Stimulated activated CD4-positive, alpha-beta T cell treated with anti-CD3 and anti-CD28 coated beads, Interleukin-15, amount 100 ng/mL, for 1 hour (primary cell): ENCODE results near the gene LPIN2.
"Not testable (repeated sequence)": the region's sequence is repeated elsewhere in the genome, so short reads cannot be mapped to it uniquely, and the experiment has no call there.

Source experiments
- DNase-seq, 2 donors: peaks; one replicate each; pipeline ENCODE4 v3.0.0-alpha.2; 2020; ENCODE audit warnings: low read depth in 1 of 2, low spot score in 1 of 2

LPIN2 gene

DNA sequence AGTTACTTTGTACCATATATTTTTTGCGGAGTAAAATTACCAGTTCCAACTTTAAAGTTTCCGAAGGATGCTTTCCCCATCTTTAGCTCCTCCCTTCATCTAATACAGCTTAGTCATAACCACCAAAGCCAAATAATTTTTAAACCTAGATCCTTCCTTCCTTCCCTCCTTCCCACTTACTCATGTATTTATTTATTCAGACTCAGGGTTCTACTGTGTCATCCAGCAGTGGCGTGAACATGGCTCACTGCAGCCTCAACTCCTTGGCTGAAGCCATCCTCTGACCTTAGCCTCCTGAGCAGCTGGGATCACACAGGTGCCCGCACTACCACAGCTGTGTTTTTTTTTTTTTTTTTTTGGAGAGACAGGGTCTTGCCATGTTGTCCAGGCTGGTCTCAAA lies 4.4 kb downstream of the LPIN2 start:
- no peak for DNase-seq

DNA sequence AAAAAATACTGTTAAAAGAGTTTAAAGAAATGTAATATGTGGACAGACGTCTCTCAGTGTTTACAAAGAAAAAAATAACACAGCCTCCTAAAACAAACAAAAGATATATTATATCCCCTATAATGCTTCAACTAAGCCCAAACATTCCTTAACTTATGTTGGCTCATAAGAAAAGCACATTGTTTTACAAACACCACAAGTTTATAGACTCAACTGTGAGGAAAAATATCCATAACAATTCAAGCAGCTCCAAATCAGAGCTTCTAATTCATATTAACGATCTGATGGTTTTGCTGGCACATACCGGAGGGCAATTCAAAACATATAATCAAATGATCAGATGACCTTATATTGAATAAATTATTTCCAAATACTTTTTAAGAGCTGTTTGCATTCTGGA lies 5.5 kb downstream of the LPIN2 start:
- DNase-seq: no peak

DNA sequence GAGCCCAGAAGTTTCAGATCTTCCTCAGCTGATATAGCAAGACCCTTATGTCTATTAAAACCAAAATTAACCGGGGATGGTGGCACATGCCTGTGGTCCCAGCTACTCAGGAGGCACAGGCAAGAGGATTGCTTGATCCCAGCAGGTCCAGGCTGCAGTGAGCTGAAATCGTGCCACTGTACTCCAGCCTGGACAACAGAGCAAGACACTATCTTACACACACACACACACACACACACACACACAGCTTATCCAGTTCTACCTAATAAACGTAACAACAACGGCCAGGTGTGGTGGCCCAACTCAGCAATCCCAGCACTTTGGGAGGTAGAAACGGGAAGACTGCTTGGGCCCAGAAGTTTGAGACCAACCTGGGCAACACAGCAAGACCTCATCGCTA lies 7.5 kb downstream of the LPIN2 start:
- DNase-seq: no peak

DNA sequence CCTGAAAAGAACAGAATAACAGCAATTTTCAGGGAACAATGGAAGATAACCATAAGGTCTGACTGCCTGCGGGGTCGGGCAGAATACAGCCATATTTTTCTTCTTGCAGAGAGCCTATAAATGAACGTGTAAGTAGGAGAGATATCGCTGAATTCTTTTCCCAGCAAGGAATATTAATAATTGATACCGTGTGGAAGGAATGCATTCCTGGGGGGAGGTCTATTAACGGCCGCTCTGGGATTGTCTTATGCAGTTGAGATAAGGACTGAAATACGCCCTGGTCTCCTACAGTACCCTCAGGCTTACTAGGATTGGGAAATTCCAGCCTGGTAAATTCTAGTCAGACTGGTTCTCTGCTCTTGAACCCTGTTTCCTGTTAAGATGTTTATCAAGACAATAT lies 9.2 kb downstream of the LPIN2 start:
- not testable (repeated sequence) for DNase-seq

DNA sequence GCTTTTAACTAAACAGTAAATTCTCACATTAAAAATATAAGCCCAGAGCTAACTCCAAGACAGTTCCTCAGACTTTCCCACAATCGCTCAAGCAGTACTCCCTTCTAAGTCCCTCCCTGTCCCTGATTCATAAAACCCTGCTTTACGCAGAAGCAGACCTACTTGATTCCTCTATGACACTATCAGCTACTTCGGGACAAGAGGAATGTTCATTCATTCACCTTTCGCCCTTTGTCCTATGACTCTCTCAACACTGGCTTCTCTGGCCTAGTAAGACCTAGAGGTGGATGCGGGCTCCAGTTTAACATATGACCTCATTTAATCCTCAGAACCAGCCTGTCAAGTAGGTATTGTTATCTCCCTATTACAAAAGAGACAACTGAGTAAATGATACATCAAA lies 10.2 kb downstream of the LPIN2 start:
- no peak for DNase-seq

DNA sequence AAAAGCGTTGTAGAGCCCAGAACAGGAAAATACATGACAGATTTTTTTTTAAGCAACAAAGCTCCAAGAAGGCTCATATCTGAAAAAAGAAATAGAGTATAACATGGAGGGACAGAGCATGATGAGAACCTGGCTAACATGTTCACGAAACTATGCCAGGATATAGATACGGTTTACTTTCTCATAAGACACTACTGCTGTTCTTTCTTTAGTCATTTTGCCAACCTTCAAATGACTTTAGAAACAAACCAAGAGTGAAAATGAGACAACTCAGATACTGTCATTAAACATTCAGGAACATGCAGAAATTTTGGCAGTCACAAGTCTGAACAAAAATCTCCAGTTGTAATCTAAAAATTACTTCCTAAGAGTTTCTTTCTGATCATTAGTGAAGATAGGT lies 14.3 kb downstream of the LPIN2 start:
- no peak for DNase-seq

DNA sequence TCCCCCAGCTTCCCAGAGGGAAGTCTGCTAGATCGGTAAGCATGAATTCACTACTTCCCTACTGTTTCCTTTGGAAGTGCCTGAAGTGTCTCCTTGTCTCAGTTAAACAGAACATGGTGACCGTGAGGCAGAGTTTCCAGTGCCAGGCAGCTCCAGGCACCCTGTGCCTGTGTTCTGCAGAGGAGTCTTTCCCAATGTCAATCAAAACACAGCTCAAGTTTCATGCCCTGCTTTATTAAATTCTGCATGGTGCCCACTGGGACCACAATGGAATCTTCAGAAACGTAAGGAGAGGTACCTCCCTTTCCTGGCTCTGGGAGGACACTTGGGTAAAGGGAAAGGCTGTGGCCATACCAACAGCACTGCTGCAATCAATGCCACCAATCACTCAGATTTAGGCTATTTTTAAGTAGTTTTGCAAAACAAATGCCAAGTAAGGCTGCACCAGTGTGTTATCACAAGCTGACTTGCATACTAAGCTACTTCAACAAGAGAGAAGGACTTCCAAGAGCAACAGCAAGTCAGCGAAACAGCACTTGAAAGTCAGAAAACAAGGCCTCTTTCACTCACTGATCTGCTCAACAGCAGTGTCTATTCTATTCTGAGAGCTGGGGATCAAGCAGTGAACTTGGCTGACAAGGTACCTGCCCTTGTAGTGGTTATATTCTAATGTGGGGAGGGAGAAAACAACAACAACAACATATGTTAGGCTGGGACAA lies 14.9 kb downstream of the LPIN2 start:
- no peak for DNase-seq

DNA sequence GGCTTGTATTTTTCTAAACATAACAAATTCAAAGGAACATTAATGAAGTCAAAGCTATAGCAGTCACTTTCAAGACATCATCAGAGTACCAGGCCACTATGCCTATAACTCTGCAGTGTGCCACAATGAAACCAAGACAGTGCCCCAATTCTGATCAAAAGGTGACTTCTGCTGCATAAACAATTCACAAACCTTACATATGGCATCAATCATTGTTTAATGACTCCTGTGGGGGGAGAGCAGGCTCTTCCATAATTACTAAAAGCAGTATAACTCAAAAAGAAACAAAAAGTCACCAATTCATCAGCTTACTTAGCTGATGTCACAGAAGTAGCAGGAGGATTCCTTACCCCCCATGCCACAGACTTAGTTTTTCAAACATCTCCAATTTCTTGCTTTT lies 15.5 kb downstream of the LPIN2 start:
- no peak for DNase-seq

DNA sequence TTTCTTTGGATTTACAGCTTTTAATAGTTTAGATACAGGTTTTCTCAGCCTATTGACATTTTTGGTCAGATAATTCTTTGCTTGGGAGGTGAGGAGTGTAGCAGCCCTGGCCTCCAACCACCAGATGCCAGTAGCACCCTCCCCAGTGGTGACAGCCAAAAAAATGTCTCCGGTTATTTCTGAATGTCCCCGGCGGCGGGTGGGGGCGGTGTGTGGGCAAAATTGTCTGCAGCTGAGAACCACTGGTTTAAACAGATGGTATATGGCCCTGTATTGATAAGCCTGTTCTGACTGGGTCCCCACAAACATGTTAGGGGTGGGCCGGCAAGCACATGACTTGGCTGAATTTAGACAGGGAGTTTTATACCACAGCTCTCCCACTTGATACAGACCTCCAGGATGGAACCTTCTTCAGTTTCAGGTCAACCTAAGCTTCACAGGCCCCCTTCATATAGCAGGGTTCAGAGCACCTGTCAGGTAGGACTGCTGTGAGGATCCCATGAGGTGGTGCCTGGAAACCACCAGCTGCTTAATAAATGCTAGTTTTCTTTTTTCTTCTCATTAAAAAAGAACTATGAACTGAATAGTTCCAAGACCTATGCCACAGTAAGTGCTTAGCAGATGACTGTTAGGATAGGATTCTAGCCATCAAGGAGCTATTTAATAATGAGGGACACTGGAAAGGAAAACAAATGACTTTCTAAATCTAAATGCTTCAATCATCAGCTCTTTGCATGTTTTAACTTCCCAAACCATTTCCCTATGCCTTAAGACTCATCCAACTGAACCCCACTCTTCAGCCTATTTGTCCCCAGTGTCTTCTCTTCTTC lies 18.1 kb downstream of the LPIN2 start:
- peak; percentile 47 to 60 for DNase-seq

DNA sequence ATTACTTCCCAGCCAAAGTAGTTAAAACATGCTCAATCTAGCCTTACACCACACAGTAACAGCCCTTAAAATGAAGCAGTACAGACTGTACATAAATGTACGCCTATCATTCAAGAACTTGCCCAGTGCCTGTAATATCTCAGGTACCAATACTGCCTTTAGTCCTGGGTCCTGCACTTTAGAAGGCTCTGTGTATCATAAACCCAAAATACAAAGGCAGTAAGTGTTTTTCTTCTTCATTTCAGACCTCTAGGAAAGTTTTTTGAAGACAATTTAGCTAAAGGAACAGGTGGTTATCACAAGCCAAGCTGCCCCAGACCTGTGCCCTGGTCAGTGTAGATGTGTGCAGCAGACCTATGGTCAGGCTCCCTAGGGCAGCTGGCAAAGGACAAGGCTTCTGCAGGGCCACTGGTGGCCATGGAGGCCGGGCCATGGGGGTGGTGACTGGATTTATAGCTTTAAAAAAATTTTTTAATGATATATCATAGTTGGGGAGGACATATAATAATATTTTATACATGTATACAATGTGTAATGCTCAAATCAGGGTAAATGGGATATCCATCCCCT lies 18.8 kb downstream of the LPIN2 start:
- no peak for DNase-seq

DNA sequence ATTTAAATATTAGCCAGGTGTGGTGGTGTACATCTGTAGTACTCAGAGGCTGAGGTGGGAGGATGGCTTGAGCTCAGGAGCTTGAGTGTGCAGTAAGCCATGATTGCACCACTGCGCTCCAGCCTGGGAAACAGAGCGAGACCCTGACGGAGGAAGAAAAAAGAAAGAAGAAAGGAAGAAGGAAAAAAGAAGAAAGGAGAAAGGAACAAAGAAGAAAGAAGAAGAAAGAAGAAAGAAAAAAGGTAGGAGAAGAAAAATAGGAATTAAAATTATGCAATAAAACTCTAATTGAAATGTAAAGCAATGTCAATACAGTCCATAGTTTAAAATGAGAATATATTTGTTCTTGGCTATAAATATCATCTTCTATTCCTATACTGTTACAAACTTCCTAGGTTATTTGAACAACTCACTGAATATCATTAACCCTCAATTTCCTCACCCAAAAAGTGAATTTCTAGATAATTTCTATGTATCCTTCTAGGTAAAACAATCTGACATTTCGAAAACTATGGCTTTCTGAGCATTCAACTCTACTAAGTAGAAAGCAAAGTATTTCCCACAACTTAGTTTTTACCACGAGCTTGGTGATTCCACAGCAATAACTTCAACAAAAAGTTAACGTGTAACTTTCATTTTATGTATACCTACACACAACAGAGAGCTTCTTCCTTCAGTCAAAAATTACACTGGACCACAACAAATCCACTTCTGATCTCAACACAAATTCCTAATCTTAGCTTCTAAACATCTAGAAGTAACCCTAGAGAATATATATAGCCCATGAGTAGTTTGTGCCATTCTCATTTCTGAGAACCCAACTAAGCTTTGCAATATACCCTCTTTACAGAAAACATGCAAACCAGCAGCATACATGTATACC lies 19.7 kb downstream of the LPIN2 start:
- no peak for DNase-seq

DNA sequence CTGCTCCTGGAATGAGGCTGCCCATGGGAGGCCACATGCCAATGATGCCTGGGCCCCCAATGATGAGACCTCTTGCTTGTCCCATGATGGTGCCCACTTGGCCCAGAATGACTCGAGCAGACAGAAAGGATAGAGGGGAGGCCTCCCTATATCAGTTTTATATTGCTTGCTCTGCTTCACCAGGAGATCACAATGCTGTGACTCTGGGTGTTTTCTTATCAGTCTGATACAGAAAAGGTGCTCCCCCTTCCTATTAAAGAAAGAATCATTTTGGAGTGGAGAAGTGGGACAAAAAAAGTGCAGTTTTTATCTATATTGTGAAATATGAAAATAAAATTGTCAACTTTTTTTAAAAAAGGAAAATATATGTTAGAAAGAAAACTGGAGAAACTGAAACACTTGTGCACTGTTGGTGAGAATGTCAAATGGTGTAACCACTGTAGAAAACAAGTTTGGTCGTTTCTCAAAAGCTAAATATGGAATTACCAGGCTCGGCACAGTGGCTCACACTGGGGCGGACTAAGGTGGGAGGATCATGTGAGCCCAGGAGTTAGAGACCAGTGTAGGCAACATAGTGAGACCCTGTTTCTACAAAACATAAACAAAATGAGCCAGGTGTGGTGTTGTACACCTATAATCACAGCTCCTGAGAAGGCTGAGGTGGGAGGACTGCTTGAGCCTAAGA lies 21.8 kb downstream of the LPIN2 start:
- no peak for DNase-seq

DNA sequence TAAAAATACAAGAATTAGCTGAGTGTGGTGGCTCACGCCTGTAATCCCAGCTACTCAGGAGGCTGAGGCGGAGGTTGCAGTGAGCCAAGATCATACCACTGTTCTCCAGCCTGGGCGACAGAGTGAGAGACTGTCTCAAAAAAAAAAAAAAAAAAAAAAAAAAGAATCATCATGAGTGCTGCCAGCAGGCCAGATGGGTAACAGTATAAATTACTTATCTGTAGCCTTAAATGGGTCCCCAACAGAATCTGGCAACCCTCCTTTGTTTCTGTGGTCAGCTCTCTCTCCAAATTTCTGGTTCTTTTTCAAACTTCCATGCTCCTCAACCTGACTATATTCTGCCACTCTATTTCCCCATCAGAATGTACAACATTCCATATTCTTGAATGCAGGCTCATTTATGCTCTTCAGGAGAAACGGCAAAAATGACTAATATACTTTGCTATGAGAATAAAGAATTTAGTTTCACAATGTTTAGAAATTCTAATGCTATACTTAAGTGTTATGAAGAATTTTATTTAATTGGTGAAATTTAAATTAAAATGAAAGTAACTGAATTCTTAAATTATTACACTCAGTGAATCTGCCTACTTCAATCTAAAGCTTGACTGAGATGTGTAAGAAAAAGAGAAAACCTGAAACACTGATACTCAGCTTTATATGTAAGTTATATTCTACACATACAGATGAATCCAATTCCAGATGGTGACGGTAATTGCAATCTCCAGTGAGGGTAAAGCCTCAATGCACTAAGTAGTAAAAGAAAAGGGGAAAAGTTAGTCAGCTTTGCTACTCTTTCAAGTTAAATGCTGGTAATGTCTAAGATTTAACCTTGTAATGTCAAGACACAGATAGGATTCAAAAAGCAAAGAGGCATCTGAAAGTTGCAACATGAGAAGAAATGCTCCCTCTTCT lies 24.8 kb downstream of the LPIN2 start:
- no peak for DNase-seq

DNA sequence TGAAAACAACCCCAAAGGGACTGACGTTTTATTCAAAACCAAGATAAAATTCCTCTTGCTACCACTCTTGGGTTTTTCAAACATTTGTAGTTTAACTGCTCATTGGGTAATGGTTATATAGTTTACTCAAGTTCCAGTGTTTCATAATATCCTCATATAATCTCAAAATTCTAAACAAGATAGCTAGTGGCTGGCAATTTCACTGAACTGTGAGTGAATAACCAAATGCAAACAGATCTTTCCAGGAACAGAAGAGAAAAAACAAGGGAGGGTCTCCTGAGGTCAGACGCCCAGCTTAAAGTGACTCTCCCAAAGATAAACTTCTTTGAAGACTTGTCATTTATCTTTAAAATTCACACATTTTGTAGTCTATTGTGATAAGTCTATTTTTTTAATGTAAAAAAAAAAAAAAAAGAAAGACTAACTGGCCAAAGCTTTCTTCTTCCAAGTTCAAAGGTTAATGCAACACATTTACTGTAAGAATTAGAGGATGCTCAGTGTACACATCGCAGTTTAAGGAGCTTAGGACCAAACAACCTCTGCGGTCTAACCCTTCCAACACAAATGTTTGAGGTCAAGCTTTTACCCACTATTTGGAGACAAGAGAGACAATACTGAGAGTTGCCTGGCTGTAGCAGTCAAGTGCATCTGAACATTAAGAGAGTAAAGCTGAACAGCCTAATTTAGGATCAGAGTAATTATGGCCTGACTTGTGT lies 26.6 kb downstream of the LPIN2 start:
- DNase-seq: no peak

DNA sequence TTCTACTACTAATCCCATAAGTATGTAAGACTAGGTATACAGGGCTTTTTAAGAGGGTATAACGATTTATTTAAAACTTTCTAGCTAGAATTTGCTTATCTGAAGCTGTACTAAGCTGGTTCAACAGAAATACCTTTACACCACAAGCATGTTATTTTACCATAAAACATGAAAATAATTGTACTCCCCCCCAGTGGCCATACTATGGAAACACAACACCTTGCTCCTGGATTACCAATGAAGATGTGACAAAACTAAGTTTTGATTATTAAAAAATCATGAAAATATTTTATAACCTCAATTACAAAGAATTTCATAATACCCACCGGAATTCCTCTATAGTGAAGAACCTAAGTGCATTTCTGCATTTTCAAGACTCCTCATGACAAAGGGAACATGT lies 27.3 kb downstream of the LPIN2 start:
- DNase-seq: no peak

DNA sequence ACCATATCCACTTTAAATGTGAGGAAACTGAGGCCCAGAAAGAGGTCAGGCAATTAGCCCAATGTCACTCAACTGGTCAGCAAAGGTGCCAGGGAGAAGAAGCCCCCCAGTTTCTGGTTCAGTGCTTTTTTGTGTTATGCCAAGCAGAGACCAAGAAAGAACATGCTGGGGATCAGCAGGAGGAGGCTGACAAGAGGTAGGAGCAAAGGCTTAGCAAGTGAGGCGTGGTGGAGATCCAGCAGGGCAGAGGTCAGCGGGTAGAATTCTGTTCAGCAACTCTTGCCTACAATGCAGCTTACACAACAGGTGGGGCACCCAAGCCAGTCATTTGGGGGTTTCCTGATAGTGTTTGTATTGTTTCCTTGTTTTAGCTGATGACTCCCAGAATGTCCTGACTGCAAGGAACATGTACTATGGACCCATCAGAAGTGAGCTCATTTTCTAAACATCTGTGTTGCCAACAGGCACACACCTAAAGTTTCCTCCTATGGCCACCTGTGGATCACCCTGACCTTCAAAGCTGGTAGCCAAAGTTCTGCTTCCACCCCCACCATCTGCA lies 28.2 kb downstream of the LPIN2 start:
- no peak for DNase-seq

DNA sequence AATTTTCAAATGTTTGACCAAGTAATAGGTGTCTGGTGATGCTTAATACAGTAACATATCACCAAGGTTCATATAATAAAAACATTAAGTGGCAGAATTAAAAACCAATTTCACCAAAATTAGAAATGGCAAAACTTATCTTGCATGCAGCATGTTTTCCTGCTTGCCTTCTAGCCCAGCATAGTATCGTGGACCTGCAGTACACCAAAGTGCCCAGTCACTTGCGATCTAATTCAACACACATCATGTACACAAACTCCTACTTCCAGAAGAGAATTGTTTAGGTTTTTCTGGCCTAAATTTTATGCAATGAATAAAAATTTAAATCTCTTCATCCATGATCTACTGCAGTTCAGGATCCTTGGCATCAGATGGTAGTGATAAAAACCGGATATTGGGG lies 28.9 kb downstream of the LPIN2 start:
- DNase-seq: no peak

DNA sequence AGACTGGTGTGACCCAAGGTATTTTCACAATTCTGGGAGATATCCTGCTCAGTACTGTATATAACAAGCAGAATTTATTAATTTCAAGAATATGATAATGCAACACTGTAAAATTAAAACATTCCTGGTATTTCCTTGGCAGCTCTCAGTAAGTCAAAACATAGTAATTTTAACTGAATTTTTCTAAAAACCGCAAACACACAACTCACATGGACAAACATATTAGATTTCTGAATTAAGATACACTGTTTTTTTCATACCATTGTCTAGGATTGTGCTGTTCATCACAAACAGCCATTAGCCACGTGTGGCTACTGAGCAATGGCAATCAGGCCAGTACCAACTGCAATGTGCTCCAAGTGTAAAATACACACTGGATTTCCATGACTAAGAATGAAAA lies 29.6 kb downstream of the LPIN2 start:
- no peak for DNase-seq
